ENCODE measurements around the gene PROM2.

The PROM2 gene

GRCh38 chr2:95275601-95276243, 1.5 kb downstream of the PROM2 start:
- TF ChIP-seq CTCF (IDR thresholded peaks at IDR 0.05) = no peak
- H3K4me3 ChIP-seq = no peak overlapping the region
- no peak overlapping the region for H3K27ac ChIP-seq

GRCh38 chr2:95276244-95276887, 2.1 kb downstream of the PROM2 start:
- Histone ChIP-seq H3K27ac (no peak overlapping the region), H3K4me3 (no peak overlapping the region)
- DNase-seq (ENCODE audit: low spot score) = no peak
- no peak for TF ChIP-seq CTCF (IDR thresholded peaks at IDR 0.05)

More at GRCh38 chr2:95275601-95276243, 1.5 kb downstream of the PROM2 start:
- no peak for DNase-seq (ENCODE audit: low spot score)

GRCh38 chr2:95276888-95277245, 2.6 kb downstream of the PROM2 start:
- DNase-seq (ENCODE audit: low spot score) = no peak
- Histone ChIP-seq H3K27ac (no peak overlapping the region), H3K4me3 (no peak overlapping the region)
- no peak for TF ChIP-seq CTCF (IDR thresholded peaks at IDR 0.05)

- DNase-seq (ENCODE audit: low spot score) = no peak
- Histone ChIP-seq H3K27ac (no peak overlapping the region), H3K4me3 (no peak overlapping the region)
- no peak for TF ChIP-seq CTCF (IDR thresholded peaks at IDR 0.05)
Measured at GRCh38 chr2:95277246-95277906, 3.1 kb downstream of the PROM2 start.

- Histone ChIP-seq H3K4me3 (no peak overlapping the region), H3K27ac (no peak overlapping the region)
- TF ChIP-seq CTCF (IDR thresholded peaks at IDR 0.05) = no peak
- no peak for DNase-seq (ENCODE audit: low spot score)
Measured at GRCh38 chr2:95278051-95278471, 3.8 kb downstream of the PROM2 start.

GRCh38 chr2:95278637-95279225, 4.5 kb downstream of the PROM2 start:
- TF ChIP-seq CTCF (IDR thresholded peaks at IDR 0.05) = no peak
- DNase-seq (ENCODE audit: low spot score) = no peak
- H3K4me3 ChIP-seq = no peak overlapping the region
- no peak overlapping the region for H3K27ac ChIP-seq

All from coronary artery (tissue), 2 donors.